Panc1 (cell line): ENCODE data around the gene VSIG10L2. TPM values are rescaled to one million over a fixed set of nuclear protein-coding genes. Genes with fewer than 3 reads are reported as not detected.

Experiments used
- ATAC-seq: fragments of 200-7000 bp; cut with Tn5 transposase; 2 replicates; pipeline ENCODE4 v1.9.1; 2020; ENCODE audit warnings: mild to moderate bottlenecking, moderate library complexity
- BruUV-seq: library from RNA; stranded (reverse); fragments of 400-500 nt; replicated peaks from 2 replicates; lab custom pipeline; 2021; lab: Mats Ljungman, UMichigan
- CTCF ChIA-PET: fragments of 300-600 bp; sonication (Branson Sonifier 250); formaldehyde crosslinking; loops from one replicate; lab custom pipeline; 2022; ENCODE audit warnings: antibody characterized with exemption; lab: Charles Lee
- POLR2A ChIA-PET: fragments of 300-600 bp; sonication (Branson Sonifier 250); formaldehyde crosslinking; loops from one replicate; lab custom pipeline; 2022; ENCODE audit warnings: antibody characterized with exemption; lab: Charles Lee
- DNase-seq: peaks from one replicate; pipeline ENCODE4 v3.0.0-alpha.2; 2010; ENCODE audit warnings: low read depth, low spot score
- H3K27ac ChIP-seq: 2 replicates; pipeline ENCODE4 v1.5.1; 2011; ENCODE audit warnings: mild to moderate bottlenecking, low read length, inconsistent platforms
- H3K27me3 ChIP-seq: fragments of 200-500 bp; sonication (Bioruptor generic); 2 replicates; pipeline ENCODE4 v1.6.0; 2014; ENCODE audit warnings: low read length, inconsistent platforms; ENCODE audit not compliant: control insufficient read depth, insufficient read depth
- H3K36me3 ChIP-seq: fragments of 200-500 bp; sonication (Bioruptor generic); 2 replicates; pipeline ENCODE4 v1.5.1; 2014; ENCODE audit warnings: inconsistent platforms, mild to moderate bottlenecking, low read length, moderate library complexity; ENCODE audit not compliant: control insufficient read depth, insufficient read depth
- H3K4me1 ChIP-seq: 2 replicates; pipeline ENCODE4 v1.5.1; 2011; ENCODE audit warnings: inconsistent platforms, mild to moderate bottlenecking, low read length, moderate library complexity; ENCODE audit not compliant: control insufficient read depth, insufficient read depth
- H3K4me3 ChIP-seq, 2 experiments: 2 replicates each; pipeline ENCODE4 v1.5.1; 2011 to 2012; ENCODE audit warnings: low read depth in 2 of 2, low read length in 2 of 2, mild to moderate bottlenecking in 2 of 2, inconsistent platforms in 1 of 2, moderate library complexity in 1 of 2
- H3K9me3 ChIP-seq: fragments of 200-500 bp; sonication (Bioruptor generic); 2 replicates; pipeline ENCODE4 v1.5.1; 2014; ENCODE audit warnings: low read depth, mild to moderate bottlenecking, inconsistent platforms, low read length, moderate library complexity; ENCODE audit not compliant: control insufficient read depth, insufficient read depth
- CTCF ChIP-seq: fragments of 450-650 bp; IDR thresholded peaks from 2 replicates; pipeline ENCODE4 v1.5.1; 2017; ENCODE audit warnings: mild to moderate bottlenecking
- POLR2AphosphoS5 ChIP-seq: IDR thresholded peaks from 2 replicates; pipeline ENCODE4 v1.6.1; 2012; ENCODE audit warnings: mild to moderate bottlenecking, low read depth, low read length, moderate library complexity
- REST ChIP-seq, 2 experiments: IDR thresholded peaks; 2 replicates each; pipeline ENCODE4 v1.6.1; 2011 to 2012; ENCODE audit warnings: low read depth in 2 of 2, control low read depth in 1 of 2, low read length in 1 of 2, mild to moderate bottlenecking in 1 of 2, moderate library complexity in 1 of 2; ENCODE audit not compliant: insufficient read depth in 1 of 2
- SIN3A ChIP-seq: IDR thresholded peaks from 2 replicates; pipeline ENCODE4 v1.6.1; 2012; ENCODE audit warnings: low read depth, mild to moderate bottlenecking, low read length, moderate library complexity, borderline replicate concordance; ENCODE audit not compliant: insufficient read depth
- TCF7L2 ChIP-seq: IDR thresholded peaks from 2 replicates; pipeline ENCODE4 v1.6.1; 2011; ENCODE audit warnings: mild to moderate bottlenecking, low read depth, low read length, inconsistent platforms
- in situ Hi-C: cut with HindIII; loops from 2 replicates; pipeline ENCODE4 v1.10.0; 2016; ENCODE audit warnings: low sequenced_read_pairs, low pct_unique_long_range_greater_than_20kb
- intact Hi-C: fragments of 100-400 bp; cut with micrococcal nuclease; formaldehyde crosslinking; loops from one replicate; pipeline ENCODE4 v1.10.0; 2022; ENCODE audit not compliant: unreplicated experiment
- total RNA-seq: library from RNA; stranded (reverse); gene quantifications from one replicate; pipeline ENCODE4 v1.2.1, GENCODE V29; 2021; ENCODE audit not compliant: unreplicated experiment

VSIG10L2 gene
- total RNA-seq, 1 experiment from 2014 or later = not detected

DNA sequence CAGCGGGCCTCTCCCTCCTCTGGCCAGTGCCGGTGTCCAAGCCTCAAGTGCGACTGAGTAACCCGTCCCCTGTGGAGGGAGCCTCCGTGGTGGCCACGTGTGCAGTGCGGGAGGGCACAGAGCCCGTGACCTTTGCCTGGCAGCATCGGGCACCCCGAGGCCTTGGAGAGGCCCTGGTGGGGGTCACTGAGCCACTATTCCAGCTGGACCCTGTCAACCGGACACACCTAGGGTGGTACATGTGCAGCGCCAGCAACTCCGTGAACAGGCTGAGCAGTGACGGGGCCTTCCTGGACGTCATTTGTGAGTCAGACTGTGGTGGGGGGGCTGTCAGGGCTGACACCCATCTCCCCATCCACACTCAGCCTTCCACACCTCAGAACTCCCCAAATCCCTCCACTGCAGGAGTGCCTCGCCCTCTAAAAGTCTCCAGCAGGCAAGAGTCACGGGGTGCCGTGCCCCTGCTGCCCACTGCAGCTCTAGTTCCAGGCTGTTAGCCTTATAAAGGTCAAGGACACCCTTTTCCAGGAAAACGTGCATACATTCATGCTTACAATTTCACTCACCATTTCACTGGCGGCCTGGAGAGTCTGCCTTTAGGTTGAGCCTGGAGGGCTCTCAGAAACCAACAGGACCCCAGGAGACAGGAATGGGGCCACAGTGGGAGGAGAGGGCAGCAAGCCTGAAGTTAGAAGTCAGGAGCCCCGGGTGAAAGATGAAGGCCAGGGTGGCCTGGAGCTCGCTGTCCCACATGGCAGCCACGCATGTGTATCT lies 2.6 kb downstream of the VSIG10L2 start:
- Histone ChIP-seq H3K4me3 (no peak overlapping the region), H3K4me1 (no peaks in the 10 kb centered on the region), H3K27me3 (no peaks in the 10 kb centered on the region), H3K9me3 (no peaks in the 10 kb centered on the region), H3K27ac (no peak overlapping the region), H3K36me3 (no peaks in the 10 kb centered on the region)
- intact Hi-C loops (no loop called here), in situ Hi-C loops (loop anchor here (25.0 kb wide), 1 partner anchor 264 kb away; the partner anchor contains the start of genes FAM118B and RPUSD4)
- POLR2A ChIA-PET = no interaction called here
- TF ChIP-seq CTCF (no peak), TCF7L2 (no peak), POLR2AphosphoS5 (no peak), SIN3A (no peak), REST (IDR thresholded peaks at IDR 0.05; ENCODE audit: insufficient read depth in 1 of 2, low read depth in 2 of 2, low read length in 1 of 2) (no peak)
- no peak for ATAC-seq
- CTCF ChIA-PET = no interaction called here
- no peak for DNase-seq
- BruUV-seq = no TSS peak

DNA sequence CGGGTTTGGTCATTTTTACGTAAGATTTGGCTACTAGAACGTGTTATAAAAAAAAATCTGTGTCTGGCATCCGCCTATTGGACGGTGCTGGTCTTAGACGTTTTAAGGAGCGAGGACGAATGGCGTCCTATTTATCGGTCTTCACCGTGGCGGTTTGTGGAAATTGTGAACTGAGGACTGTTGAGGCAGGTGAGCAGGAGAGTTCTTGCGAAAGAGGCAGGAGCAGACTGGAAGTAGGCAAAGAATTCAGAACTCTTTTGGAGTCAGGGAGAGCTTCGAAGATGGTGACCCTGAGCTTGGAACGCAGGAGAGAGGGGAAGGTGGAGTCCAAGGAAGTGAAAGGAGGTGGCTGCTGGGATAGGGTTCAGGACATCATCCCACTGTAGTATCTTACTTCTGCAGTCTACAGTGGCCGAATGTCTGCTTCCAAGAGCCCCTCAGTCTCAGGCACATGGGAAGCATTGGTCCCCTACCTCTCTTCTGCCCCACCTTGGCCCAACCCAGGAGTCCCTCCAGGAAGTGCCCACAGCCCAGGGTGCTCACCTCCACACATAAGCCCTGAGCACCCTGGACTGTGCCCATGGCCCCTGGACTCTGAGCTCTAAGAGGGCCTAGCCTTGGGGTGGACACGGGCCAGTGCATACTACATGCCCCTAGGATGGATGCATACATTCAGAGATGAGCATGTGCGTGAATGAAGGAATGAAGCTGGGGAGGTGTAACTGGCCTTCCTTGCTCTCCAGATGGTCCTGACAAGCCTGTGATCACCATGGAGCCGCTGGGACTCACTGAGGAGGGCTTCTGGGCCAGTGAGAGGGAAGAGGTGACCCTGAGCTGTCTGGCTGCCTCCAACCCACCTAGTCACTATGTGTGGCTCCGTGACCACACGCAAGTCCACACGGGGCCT lies 3.7 kb downstream of the VSIG10L2 start:
- Histone ChIP-seq H3K27ac (no peak overlapping the region), H3K4me3 (no peak overlapping the region), H3K36me3 (no peaks in the 10 kb centered on the region), H3K4me1 (no peaks in the 10 kb centered on the region), H3K9me3 (no peaks in the 10 kb centered on the region), H3K27me3 (no peaks in the 10 kb centered on the region)
- in situ Hi-C loops (loop anchor here (25.0 kb wide), 1 partner anchor 263 kb away; the partner anchor contains the start of genes FAM118B and RPUSD4), intact Hi-C loops (no loop called here)
- ChIA-PET CTCF (interaction anchor here (0.7 kb wide), 1 partner anchor 46 kb away, joined by 12 read pairs; no protein-coding TSS in a partner anchor), POLR2A (no interaction called here)
- no peak for ATAC-seq
- TF ChIP-seq SIN3A = no peak
- no peak for TF ChIP-seq REST (IDR thresholded peaks at IDR 0.05; ENCODE audit: insufficient read depth in 1 of 2, low read depth in 2 of 2, low read length in 1 of 2)
- TF ChIP-seq POLR2AphosphoS5 = no peak
- TF ChIP-seq TCF7L2 = no peak
- no TSS peak for BruUV-seq
- no peak for DNase-seq
